Transverse colon (tissue), 4 donors: ENCODE results near the gene THADA. TPM values are rescaled to one million over a fixed set of nuclear protein-coding genes. Genes with fewer than 3 reads are reported as not detected.
A peak's percentile ranks its signal among the peaks of the same experiment; 100 is the strongest.

Source experiments
- DNase-seq: peaks from one replicate; pipeline ENCODE4 v3.0.0-alpha.2; 2019
- H3K27ac ChIP-seq, 4 donors: fragments of 200-600 bp; sonication (generic); 2 replicates each; pipeline ENCODE4 v1.5.1; 2016 to 2018; ENCODE audit warnings: inconsistent platforms in 4 of 4
- H3K27me3 ChIP-seq: fragments of 200-600 bp; sonication (generic); 2 replicates; pipeline ENCODE4 v1.5.1; 2017; ENCODE audit warnings: inconsistent platforms
- H3K36me3 ChIP-seq, 4 donors: fragments of 200-600 bp; sonication (generic); 2 replicates each; pipeline ENCODE4 v1.5.1; 2017 to 2019; ENCODE audit warnings: inconsistent platforms in 4 of 4
- H3K4me1 ChIP-seq, 4 donors: fragments of 200-600 bp; sonication (generic); 2 replicates each; pipeline ENCODE4 v1.5.1; 2017 to 2020; ENCODE audit warnings: inconsistent platforms in 4 of 4
- H3K4me3 ChIP-seq, 4 donors: fragments of 200-600 bp; sonication (generic); 1 replicate in 1 of 4; 2 replicates in 3 of 4; pipeline versions ENCODE4 v1.5.1 to v1.6.1; 2017 to 2019; ENCODE audit warnings: inconsistent platforms in 4 of 4
- H3K9me3 ChIP-seq, 2 donors: fragments of 200-600 bp; sonication (generic); 2 replicates each; pipeline ENCODE4 v1.5.1; 2017 to 2019; ENCODE audit warnings: inconsistent platforms in 2 of 2
- EP300 ChIP-seq: sonication (generic); formaldehyde crosslinking; IDR thresholded peaks from one replicate; pipeline ENCODE4 v1.6.1; 2017; ENCODE audit warnings: antibody characterized with exemption, low read depth
- POLR2A ChIP-seq: fragments of 450-650 bp; IDR thresholded peaks from one replicate; pipeline ENCODE4 v1.6.1; 2016; ENCODE audit warnings: antibody characterized with exemption, mild to moderate bottlenecking, moderate library complexity
- POLR2AphosphoS5 ChIP-seq, 3 donors: sonication (generic); formaldehyde crosslinking; IDR thresholded peaks; one replicate each; pipeline ENCODE4 v1.6.1; 2016; ENCODE audit warnings: antibody characterized with exemption in 3 of 3
- WGBS, 2 donors: methylation state at CpG; one replicate each; pipeline ENCODE4 v1.1.5; 2018; ENCODE audit warnings: low coverage in 1 of 2; 5-methylcytosine and 5-hydroxymethylcytosine counted together
- in situ Hi-C, 4 donors: fragments of 200-750 bp; cut with MboI; loops; one replicate each; pipeline versions ENCODE4 v1.15.0 to v1.15.1; 2017; ENCODE audit warnings: low sequenced_read_pairs in 3 of 4, low pct_ligation_motif_present in 1 of 4, low pct_unique_long_range_greater_than_20kb in 1 of 4
- intact Hi-C: fragments of 100-400 bp; cut with DNase I; formaldehyde crosslinking; loops from one replicate; pipeline ENCODE4 v1.15.1; 2023; ENCODE audit warnings: low total_unique reads
- total RNA-seq, 4 donors: library from RNA; depleted of rRNA; stranded (reverse); fragments of >200 nt; gene quantifications; one replicate each; pipeline ENCODE4 v1.1.0, GENCODE V29; 2016
- TF ChIP-seq, protein P1 (sequence below), 5 experiments: fragments of 200-600 bp in 3 of 5; fragments of 450-650 bp in 2 of 5; sonication (generic) in 3 of 5; IDR thresholded peaks; 1 replicate in 2 of 5; 2 replicates in 3 of 5; pipeline ENCODE4 v1.5.1; 2016 to 2017; ENCODE audit warnings: antibody characterized with exemption in 5 of 5, inconsistent platforms in 3 of 5, mild to moderate bottlenecking in 2 of 5, moderate library complexity in 1 of 5

Gene THADA
- total RNA-seq, 4 donors from 2014 or later, result 21.7 to 78.6 (median 28.1) TPM

DNA sequence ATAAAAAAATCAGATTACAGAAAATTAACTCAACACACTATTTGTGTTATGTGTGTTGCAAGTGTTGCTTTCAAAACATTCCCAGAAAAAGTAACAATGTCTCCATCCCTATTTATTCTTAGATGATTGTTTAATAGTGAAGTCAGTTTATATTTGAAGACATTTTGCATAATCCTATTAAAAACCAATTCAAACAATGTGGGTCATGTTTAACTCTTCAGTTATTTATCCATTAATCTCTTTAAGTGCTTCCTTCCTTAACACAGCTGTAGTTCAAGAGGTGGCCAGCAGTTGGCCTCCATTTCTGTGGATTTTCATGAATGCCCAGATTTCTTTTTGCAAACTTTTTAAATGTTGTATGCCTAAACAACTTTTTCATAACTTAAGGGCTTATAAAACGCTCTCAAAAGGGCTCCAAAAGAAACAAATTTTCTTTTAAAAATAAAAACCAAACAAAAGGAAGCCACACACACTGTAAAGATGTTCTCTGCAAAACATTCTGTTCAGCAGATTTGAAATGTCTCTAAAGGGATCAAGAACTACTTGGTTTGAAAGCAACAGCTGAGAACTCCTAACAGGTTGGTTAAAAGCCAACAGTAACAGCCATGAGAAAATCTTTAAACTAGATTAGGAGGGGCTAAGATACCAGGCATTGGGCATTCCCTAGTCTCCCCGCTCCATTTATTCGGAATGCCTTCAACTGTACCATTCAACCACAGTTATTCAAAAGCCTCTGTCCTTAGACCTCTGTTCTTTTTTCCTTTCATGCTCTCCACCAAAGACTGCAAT, 71.5 kb downstream of the THADA start:
- H3K27me3 ChIP-seq, result no peaks in the 10 kb centered on the region
- DNase-seq, result no peak
- H3K9me3 ChIP-seq, result no peaks in the 10 kb centered on the region
- peaks cover 3 to 23% (median 8%) of the 10 kb centered on the region in 4 donors for H3K4me1 ChIP-seq
- in situ Hi-C loops, result no loop called here
- no peak overlapping the region for H3K4me3 ChIP-seq
- peak overlapping the region; percentile 34 to 75 (median 64) for H3K27ac ChIP-seq
- 76 to 77% methylated on average over 3 of the region's 3 CpGs for WGBS, 2 donors
- intact Hi-C loops, result no loop called here
- TF ChIP-seq POLR2AphosphoS5 (IDR thresholded peaks at IDR 0.05) (peak; percentile 30 to 72 (median 52)), EP300 (no peak), POLR2A (no peak)
- TF ChIP-seq, protein P1, sequence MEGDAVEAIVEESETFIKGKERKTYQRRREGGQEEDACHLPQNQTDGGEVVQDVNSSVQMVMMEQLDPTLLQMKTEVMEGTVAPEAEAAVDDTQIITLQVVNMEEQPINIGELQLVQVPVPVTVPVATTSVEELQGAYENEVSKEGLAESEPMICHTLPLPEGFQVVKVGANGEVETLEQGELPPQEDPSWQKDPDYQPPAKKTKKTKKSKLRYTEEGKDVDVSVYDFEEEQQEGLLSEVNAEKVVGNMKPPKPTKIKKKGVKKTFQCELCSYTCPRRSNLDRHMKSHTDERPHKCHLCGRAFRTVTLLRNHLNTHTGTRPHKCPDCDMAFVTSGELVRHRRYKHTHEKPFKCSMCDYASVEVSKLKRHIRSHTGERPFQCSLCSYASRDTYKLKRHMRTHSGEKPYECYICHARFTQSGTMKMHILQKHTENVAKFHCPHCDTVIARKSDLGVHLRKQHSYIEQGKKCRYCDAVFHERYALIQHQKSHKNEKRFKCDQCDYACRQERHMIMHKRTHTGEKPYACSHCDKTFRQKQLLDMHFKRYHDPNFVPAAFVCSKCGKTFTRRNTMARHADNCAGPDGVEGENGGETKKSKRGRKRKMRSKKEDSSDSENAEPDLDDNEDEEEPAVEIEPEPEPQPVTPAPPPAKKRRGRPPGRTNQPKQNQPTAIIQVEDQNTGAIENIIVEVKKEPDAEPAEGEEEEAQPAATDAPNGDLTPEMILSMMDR (IDR thresholded peaks at IDR 0.05), result peak; percentile 37 to 59 (median 47)
- no peaks in the 10 kb centered on the region for H3K36me3 ChIP-seq

DNA sequence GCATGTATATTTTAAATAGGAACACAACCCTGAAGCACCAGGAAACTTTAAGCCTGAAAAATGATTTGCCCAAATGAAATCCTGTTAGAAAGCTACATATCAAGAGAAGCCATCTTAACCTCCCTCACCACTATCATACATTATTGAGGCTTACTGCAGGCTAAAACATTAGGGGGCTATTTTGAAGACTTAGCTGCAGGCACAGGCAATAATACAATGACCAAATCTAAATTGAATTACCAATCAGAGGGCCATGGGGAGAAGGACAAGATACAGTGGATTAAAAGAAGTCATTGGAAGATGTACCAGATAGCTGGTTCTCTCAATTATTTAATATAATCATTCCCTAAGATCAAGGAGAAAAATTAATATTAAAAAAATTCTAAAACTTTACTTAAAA, 73.7 kb downstream of the THADA start:
- Histone ChIP-seq H3K36me3 (no peaks in the 10 kb centered on the region), H3K9me3 (no peaks in the 10 kb centered on the region), H3K4me3 (no peak overlapping the region), H3K27me3 (no peaks in the 10 kb centered on the region), H3K27ac (no peak overlapping the region), H3K4me1 (peaks cover 5 to 42% (median 16%) of the 10 kb centered on the region in 4 donors)
- no peak for TF ChIP-seq EP300
- DNase-seq, result no peak
- in situ Hi-C loops (no loop called here), intact Hi-C loops (no loop called here)

DNA sequence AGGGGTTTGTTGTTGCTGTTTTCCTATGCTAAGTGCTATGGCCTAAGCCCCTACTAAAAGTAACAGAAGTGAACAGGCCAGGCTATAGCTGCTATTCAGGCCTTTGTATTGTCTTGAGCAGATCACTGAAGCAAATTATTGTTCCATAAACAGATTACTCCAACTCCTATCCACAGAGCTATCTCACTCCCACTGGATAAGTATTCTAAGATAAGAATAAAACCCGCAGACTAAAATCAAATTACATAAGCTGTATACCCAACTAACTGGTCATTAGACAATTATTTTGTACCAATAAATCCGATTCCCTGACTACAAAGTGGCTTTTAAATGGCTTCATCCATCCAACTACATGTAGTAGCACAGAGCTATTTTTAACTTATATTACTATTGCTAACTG, 74.3 kb downstream of the THADA start:
- peaks cover 5 to 46% (median 16%) of the 10 kb centered on the region in 4 donors for H3K4me1 ChIP-seq
- H3K27me3 ChIP-seq, result no peaks in the 10 kb centered on the region
- no peaks in the 10 kb centered on the region for H3K36me3 ChIP-seq
- no peak for DNase-seq
- no peaks in the 10 kb centered on the region for H3K9me3 ChIP-seq
- intact Hi-C loops (no loop called here), in situ Hi-C loops (no loop called here)
- H3K4me3 ChIP-seq, result no peak overlapping the region
- no peak for TF ChIP-seq EP300
- peak overlapping the region in 3 of 4 donors; percentile 78 to 80 (median 78) for H3K27ac ChIP-seq
- 95 to 100% methylated on average over 1 to 2 of the region's 2 CpGs for WGBS, 2 donors

DNA sequence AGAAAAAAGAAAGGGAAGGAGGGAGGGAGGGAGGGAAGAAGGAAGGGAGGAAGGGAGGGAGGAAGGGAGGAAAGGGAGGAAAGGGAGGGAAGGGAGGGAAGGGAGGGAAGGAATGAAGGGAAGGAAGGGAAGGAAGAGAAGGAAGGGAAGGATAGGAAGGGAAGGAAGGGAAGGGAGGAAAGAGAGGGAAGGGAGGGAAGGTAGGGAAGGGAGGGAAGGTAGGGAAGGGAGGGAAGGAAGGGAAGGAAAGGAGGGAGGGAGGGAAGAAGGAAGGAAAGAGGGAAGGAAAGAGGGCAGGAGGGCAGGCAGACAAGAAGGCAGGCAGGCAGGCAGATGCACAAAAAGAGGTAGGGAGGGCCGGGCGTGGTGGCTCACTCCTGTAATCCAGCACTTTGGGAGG, 74.9 kb downstream of the THADA start:
- peak overlapping the region in 3 of 4 donors; percentile 78 to 80 (median 78) for H3K27ac ChIP-seq
- peaks cover 10 to 43% (median 16%) of the 10 kb centered on the region in 4 donors for H3K4me1 ChIP-seq
- intact Hi-C loops, result no loop called here
- DNase-seq, result no peak
- H3K4me3 ChIP-seq, result no peak overlapping the region
- in situ Hi-C loops, result no loop called here
- no peaks in the 10 kb centered on the region for H3K27me3 ChIP-seq
- H3K36me3 ChIP-seq, result no peaks in the 10 kb centered on the region
- 94% methylated on average over 2 of the region's 2 CpGs for WGBS, 2 donors
- H3K9me3 ChIP-seq, result no peaks in the 10 kb centered on the region
- TF ChIP-seq POLR2AphosphoS5 (IDR thresholded peaks at IDR 0.05) (no peak), EP300 (no peak), POLR2A (no peak)
- TF ChIP-seq, protein P1 (IDR thresholded peaks at IDR 0.05), result no peak

DNA sequence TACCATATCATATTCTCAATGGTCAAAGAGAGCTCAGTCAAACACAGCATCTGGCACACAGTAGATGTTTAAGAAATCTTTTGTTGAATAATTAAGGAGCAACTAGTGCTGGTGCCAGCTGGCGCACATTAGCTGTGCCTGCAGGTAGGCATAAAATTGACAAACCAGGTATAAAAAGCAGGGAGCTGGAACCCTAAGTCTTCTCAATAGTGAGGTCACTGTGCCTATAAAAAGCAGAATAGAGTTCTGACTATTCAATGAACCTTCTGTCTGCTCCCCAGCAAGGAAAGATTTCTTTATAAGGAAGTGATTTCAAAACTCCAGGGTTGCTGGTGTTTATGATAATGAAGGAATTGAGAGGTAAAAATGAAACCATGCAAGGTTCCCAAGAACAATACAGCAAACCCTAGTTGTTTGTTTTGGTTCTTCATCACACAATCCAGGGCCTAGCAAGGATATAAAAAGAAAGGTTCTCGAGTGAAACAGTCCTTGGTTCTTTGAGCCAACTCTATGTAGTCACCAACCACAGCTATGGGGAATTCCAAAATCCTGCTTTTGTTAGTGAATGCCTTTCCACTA, 76.1 kb downstream of the THADA start:
- peaks cover 10 to 43% (median 16%) of the 10 kb centered on the region in 4 donors for H3K4me1 ChIP-seq
- DNase-seq, result no peak
- intact Hi-C loops, result no loop called here

More for the DNA sequence above, 76.1 kb downstream of the THADA start:
- WGBS, 2 donors, result 20 to 38% methylated on average over 1 to 2 of the region's 2 CpGs
- H3K4me3 ChIP-seq, result no peak overlapping the region
- in situ Hi-C loops, result no loop called here
- H3K27ac ChIP-seq, result peak overlapping the region; percentile 73 to 80 (median 78)
- no peaks in the 10 kb centered on the region for H3K27me3 ChIP-seq
- no peaks in the 10 kb centered on the region for H3K9me3 ChIP-seq
- TF ChIP-seq, protein P1 (IDR thresholded peaks at IDR 0.05), result no peak
- no peak for TF ChIP-seq POLR2A
- no peak for TF ChIP-seq EP300
- TF ChIP-seq POLR2AphosphoS5 (IDR thresholded peaks at IDR 0.05), result no peak
- no peaks in the 10 kb centered on the region for H3K36me3 ChIP-seq
